ENCODE data around the gene SPON1.
"Not testable (repeated sequence)": the region's sequence is repeated elsewhere in the genome, so short reads cannot be mapped to it uniquely, and the experiment has no call there.

SPON1 gene

GRCh38 chr11:14270690-14271542 is 308.4 kb downstream of the SPON1 start:
- no peak for DNase-seq (ENCODE audit: low read depth in 2 of 2)

GRCh38 chr11:14273895-14274294 is 311.4 kb downstream of the SPON1 start:
- DNase-seq (ENCODE audit: low read depth in 2 of 2): no peak

- no peak for DNase-seq (ENCODE audit: low read depth in 2 of 2)
Measured at GRCh38 chr11:14275076-14275475, 312.6 kb downstream of the SPON1 start.

- DNase-seq (ENCODE audit: low read depth in 2 of 2): not testable (repeated sequence)
Measured at GRCh38 chr11:14278869-14279268, 316.3 kb downstream of the SPON1 start.

- no peak for DNase-seq (ENCODE audit: low read depth in 2 of 2)
Measured at GRCh38 chr11:14288189-14288935, 325.8 kb downstream of the SPON1 start.

GRCh38 chr11:14290422-14290821 is 327.9 kb downstream of the SPON1 start:
- DNase-seq (ENCODE audit: low read depth in 2 of 2): no peak

GRCh38 chr11:14299921-14300320 is 337.4 kb downstream of the SPON1 start:
- DNase-seq (ENCODE audit: low read depth in 2 of 2): no peak

- peak in 1 of 2 donors; percentile 30 for DNase-seq (ENCODE audit: low read depth in 2 of 2)
Measured at GRCh38 chr11:14300661-14301304, 338.3 kb downstream of the SPON1 start.

GRCh38 chr11:14304601-14305000 is 342.1 kb downstream of the SPON1 start:
- DNase-seq (ENCODE audit: low read depth in 2 of 2): no peak

GRCh38 chr11:14305649-14306048 is 343.1 kb downstream of the SPON1 start:
- no peak for DNase-seq (ENCODE audit: low read depth in 2 of 2)

- no peak for DNase-seq (ENCODE audit: low read depth in 2 of 2)
Measured at GRCh38 chr11:14306481-14306880, 344.0 kb downstream of the SPON1 start.

- DNase-seq (ENCODE audit: low read depth in 2 of 2): no peak
Measured at GRCh38 chr11:14308114-14308896, 345.8 kb downstream of the SPON1 start.

- no peak for DNase-seq (ENCODE audit: low read depth in 2 of 2)
Measured at GRCh38 chr11:14308897-14309387, 346.4 kb downstream of the SPON1 start.

- DNase-seq (ENCODE audit: low read depth in 2 of 2): no peak
Measured at GRCh38 chr11:14309425-14310192, 347.1 kb downstream of the SPON1 start.

GRCh38 chr11:14310679-14311078 is 348.2 kb downstream of the SPON1 start:
- DNase-seq (ENCODE audit: low read depth in 2 of 2): no peak

GRCh38 chr11:14312736-14313438 is 350.4 kb downstream of the SPON1 start:
- DNase-seq (ENCODE audit: low read depth in 2 of 2): no peak

- DNase-seq (ENCODE audit: low read depth in 2 of 2): no peak
Measured at GRCh38 chr11:14314127-14314526, 351.6 kb downstream of the SPON1 start.

GRCh38 chr11:14315130-14315529 is 352.6 kb downstream of the SPON1 start:
- DNase-seq (ENCODE audit: low read depth in 2 of 2): no peak
